NB4 (cell line): ENCODE measurements around the gene RELT.

Experiments used
- POLR2A ChIP-seq: IDR thresholded peaks from 2 replicates; pipeline ENCODE4 v1.6.1; 2011; ENCODE audit warnings: mild to moderate bottlenecking; ENCODE audit not compliant: insufficient read length; ENCODE audit errors: extremely low read depth
- TF ChIP-seq, protein P1 (sequence below): IDR thresholded peaks from one replicate; pipeline ENCODE4 v1.5.1; 2012; ENCODE audit warnings: low read depth, low read length
- TF ChIP-seq, protein P2 (sequence below): IDR thresholded peaks from 2 replicates; pipeline ENCODE4 v1.6.1; 2011; ENCODE audit warnings: low read depth, low read length

DNA sequence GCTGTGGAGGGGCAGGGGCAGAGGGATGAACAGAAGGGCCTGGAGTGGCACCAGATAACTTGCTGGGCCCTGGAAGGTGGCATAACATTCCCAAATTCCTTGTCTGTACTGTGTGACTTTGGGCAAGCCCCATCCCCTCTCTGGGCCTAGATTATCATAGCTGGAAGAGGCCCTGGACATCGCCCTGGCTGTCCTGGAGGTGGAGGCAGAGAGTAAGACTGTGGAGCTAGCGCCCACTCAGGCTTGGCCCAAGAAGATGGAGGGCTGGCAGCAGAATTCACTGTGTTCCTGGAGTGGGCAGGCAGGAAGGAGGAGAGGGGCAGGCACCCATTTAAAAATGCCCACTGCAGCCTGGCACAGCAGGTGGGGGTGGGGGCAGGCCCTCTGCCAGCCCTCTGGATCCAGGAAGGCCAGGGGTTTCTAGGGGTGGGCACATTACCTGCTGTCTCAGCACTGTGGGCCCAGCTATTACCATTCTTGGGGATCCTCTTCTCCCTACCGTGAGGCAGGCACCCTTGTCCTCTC, 45.6 kb upstream of the RELT start:
- no peak for TF ChIP-seq POLR2A
- TF ChIP-seq, protein P1, sequence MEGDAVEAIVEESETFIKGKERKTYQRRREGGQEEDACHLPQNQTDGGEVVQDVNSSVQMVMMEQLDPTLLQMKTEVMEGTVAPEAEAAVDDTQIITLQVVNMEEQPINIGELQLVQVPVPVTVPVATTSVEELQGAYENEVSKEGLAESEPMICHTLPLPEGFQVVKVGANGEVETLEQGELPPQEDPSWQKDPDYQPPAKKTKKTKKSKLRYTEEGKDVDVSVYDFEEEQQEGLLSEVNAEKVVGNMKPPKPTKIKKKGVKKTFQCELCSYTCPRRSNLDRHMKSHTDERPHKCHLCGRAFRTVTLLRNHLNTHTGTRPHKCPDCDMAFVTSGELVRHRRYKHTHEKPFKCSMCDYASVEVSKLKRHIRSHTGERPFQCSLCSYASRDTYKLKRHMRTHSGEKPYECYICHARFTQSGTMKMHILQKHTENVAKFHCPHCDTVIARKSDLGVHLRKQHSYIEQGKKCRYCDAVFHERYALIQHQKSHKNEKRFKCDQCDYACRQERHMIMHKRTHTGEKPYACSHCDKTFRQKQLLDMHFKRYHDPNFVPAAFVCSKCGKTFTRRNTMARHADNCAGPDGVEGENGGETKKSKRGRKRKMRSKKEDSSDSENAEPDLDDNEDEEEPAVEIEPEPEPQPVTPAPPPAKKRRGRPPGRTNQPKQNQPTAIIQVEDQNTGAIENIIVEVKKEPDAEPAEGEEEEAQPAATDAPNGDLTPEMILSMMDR, result no peak
- TF ChIP-seq, protein P2, sequence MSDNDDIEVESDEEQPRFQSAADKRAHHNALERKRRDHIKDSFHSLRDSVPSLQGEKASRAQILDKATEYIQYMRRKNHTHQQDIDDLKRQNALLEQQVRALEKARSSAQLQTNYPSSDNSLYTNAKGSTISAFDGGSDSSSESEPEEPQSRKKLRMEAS, result no peak
